GM21381 (cell line): ENCODE results near the gene FAM76A.
"Not testable (repeated sequence)": the region's sequence is repeated elsewhere in the genome, so short reads cannot be mapped to it uniquely, and the experiment has no call there.

Experiments
- ATAC-seq: cut with Tn5 transposase; IDR thresholded peaks from one replicate; pipeline ENCODE4 v1.9.1; 2021; ENCODE audit warnings: mild to moderate bottlenecking, moderate library complexity; ENCODE audit not compliant: unreplicated experiment

Gene FAM76A

DNA sequence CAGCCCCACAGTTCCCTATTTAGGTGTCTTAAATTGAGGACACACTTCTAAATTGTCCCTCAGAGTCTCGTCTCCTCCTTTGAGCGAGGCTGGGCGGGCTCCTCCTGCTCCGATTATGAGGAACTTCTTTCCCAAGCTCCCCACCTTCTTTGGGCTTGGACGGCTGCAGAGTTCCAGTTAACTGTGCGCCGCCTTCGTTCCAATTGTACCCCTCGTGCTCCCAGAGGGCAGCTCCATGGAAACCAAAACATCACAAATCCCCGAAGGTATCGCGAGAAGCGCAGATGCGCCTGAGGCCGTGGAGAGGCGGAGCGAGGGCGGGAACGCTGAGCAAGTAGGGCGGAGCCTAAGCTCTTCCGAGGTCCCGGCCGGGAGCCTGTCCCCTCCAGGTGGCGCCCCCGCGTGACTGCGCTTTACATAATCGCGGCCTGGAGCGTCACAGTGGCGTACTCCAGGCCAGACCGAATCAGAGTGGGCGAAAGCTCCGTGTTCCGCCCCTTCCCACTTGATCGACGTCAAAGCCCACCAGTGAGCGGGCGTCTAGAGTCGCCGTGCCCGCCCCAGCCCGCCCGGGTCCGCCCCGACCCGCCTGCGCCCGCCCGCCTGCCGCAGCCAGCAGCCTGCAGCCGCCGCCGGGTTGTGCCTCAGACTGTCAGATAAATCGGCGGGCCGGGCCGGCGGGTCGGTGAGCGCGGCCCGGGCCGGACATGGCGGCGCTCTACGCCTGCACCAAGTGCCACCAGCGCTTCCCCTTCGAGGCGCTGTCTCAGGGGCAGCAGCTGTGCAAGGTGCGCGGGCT, at the start of gene FAM76A:
TSS of gene FAM76A (plus strand) at position 588 of the 799 bp plus-strand sequence. CDS start at position 708, 120 bp downstream.
- ATAC-seq = peak; percentile 92

DNA sequence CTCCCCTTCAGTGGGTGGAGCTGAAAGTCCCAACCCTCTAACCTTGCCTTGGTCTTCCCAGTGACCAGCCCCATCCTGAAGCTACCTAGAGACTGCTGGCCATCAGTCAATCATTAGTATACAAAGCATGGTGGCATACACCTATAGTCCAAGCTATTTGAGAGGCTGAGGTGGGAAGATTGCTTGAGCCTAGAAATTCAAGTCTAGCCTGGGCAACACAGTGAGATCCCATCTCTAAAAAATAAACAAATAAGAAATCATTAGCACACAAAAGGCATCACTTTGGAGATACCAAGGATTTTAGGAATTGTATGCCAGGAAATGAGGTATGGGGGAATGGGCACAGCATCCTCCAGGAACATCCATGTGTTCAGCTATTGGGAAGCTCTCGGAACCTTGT, 49.4 kb upstream of the FAM76A start:
- no peak for ATAC-seq

DNA sequence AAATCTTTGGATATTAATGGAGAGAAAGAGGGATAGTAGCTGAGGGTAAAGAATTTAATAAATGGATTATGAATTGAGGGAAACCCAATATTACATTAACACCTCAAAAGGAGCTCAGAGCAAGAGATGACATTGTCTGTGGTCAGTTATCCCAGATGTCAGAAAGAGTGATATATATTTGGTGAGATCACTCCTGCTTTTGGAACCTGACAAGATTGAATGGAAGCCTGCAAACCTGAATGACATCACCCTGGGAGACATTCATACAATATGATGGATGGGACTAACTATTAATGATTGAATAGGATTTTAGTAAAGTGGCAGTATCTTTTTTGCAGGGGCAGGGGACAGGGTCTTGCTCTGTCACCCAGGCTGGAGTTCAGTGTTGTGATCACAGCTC, 47.0 kb upstream of the FAM76A start:
- ATAC-seq = no peak

DNA sequence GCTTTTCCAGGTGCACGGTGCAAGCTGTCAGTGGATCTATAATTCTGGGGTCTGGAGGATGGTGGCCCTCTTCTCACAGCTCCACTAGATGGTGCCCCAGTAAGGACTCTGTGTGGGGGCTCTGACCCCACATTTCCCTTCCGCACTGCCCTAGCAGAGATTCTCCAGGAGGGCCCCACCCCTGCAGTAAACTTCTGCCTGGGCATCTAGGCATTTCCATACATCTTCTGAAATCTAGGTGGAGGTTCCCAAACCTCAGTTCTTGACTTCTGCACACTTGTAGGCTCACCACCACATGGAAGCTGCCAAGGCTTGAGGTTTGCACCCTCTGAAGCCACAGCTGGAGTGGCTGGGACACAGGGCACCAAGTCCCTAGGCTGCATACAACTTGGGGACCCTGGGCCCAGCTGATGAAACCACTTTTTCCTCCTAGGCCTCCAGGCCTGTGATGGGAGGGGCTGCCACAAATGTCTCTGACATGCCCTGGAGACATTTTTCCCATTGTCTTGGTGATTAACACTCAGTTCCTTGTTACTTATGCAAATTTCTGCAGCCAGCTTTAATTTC, 45.5 kb upstream of the FAM76A start:
- ATAC-seq = not testable (repeated sequence)

DNA sequence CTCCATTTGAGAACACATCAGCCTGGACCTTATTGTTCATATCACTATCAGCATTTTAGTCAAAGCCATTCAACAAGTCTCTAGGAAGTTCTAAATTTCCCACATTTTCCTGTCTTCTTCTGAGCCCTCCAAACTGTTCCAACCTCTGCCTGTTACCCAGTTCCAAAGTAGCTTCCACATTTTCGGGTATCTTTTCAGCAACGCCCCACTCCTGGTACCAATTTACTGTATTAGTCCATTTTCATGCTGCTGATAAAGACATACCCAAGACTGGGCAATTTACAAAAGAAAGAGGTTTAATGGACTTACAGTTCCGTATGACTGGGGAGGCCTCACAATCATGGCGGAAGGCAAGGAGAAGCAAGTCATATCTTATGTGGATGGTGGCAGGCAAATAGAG, 44.2 kb upstream of the FAM76A start:
- not testable (repeated sequence) for ATAC-seq

DNA sequence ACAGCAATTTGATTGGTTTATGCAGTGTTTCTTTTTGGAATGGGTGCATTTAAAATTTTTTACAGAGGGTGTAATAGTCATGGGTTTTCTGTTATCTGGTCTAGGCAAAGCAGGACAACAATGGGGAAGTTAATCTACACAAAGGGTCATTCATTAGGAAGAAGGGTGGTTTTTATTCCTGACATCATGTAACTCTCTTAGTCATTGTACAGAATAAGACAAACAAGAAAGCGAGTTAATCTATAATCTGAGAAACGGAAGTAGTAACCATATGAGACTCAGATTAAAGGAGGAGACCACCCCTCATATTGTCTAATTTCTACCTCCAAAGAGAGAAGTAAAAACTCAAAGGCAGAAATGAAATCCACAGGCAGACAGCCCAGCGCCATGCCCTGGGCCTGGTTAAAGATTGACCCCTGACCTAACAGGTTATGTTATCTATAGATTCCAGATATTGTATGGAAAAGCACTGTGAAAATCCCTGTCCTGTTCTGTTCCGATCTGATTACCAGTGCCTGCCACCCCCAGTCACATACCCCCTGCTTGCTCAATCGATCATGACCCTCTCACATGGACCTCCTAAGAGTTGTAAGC, 43.3 kb upstream of the FAM76A start:
- ATAC-seq = no peak

DNA sequence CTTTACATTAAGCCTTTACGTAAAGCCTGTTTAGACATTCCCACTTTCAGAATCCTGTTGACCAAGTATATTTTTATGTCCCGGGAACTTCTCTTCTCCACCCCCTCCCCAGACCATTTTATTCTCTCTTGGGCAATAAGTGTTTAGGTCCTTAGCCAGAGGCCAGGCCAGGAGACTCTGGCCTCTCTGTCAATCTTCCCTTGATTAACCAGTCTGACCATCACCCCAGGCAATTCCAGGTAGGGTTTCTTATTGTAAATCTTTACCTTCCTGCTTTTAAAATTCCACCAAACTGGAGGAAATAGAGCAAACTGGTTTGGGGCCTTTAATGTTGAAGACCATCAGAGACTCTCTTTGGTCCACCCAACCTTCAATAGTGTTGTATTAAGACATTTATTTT, 41.6 kb upstream of the FAM76A start:
- ATAC-seq = no peak

DNA sequence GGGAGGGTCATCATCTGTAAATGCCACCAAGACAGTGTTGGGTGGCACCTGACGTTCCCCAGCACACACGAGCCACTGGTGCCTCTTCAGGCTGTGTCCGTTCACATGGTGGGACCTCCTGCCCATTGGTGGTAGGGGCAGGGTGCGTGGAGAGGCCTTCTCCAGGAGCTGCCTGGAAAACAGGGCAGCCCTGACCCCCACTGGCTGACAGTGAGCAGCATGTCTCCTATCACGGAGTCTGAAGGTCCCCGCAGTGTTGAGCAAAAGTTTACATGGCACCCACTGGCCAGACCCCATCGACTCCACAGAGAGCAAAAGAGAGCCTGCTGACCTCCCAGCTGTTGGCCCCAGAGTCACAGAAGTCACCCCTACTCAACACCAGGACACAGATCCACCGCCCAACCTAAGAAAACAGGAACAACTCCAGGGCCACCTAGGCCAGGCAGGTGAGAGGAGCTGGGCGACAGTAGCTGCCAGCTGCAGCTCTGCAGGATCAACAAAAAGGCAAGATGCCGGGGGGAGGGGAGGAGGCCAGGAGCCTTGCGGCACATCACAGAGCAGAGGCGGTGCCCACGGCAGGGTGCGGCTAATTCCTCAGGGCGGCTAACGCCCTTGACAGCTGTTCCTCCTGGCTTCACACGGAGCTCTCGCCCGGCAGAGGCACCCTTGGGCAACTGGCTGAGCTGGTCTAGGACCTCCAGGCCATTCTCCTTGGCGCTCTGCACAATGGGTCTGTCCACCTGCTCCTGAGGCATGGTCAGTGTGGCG, 39.4 kb upstream of the FAM76A start:
- ATAC-seq = no peak

DNA sequence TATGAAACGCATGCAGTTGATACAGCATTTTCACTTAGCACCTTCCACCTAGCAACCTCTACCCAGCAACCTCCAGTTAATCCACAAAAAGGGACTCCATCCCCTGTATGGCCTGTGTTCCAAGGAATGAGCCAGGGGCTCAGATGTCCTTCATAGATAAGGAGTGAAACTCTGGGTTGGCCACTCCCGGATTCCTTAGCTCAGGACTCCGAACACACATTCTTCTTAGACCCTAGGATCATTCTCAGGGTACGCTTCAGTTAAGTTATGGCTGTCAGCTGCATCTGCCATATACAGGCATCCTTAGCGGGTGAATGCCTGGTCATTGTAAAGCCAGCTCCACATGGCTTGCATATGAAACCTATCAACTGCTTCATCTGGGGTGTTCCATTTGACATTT, 37.9 kb upstream of the FAM76A start:
- no peak for ATAC-seq

DNA sequence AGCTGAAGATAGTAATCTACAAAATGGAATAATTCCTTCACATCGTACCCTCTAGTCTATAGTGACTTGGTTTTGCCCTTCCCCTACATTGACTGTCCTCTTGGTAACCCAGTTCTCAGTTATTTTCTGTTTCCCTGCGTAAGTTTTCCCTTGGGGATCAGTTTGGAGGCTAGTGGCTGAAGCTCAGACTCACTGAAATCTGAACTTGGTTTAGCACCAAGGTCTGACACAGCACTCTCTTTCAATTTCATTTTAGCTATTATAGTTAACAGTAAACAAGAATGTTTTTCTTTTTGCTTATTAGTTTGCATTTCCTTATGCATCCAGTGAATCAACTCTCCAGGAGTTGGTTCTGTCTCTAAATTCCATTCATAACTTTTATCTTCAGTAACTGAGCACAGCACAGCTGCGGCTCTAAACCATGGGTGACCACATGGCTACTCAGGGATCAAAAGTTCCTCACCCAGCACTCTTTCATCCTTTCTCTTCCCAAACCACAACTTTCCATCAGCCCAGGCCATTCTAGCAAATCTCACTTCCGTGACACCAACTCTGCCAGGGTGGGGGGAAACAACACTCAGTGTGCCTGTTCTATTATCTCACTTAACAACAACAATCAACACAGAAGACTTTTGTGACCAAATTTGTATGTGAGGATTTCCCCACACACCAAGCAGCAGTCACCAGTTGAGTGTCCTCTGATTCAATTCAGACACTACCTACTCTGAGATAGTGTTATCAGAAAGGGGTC, 36.2 kb upstream of the FAM76A start:
- ATAC-seq = peak; percentile 68

DNA sequence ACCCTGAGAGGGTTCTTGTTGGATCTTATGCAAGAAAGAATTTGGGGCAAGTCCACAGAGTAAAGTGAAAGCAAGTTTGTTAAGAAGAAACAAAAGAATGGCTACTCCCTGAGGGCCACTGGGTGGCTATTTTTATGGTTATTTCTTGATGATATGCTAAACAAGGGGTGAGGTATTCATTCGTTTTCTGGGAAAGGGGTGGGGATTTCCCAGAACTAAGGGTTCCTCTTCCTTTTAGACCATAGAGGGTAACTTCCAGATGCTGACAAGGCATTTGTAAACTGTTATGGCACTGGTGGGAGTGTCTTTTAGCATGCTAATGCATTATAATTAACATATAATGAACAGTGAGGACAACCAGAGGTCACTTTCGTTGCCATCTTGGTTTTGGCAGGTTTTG, 35.6 kb upstream of the FAM76A start:
- ATAC-seq = no peak

DNA sequence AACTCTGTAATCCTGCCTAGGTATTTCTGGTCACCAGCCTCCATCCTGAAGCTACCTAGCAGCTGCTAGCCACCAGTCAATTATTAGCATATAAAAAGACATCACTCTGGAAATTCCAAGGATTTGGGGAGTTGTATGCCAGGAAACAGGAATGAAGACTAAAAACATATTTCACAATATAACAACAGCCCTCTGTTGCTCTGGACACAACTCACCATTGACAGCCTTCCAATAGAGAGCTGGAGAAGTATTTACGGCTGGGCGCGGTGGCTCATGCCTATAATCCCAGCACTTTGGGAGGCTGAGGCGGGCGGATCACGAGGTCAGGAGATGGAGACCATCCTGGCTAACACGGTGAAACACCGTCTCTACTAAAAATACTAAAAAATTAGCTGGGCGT, 28.9 kb upstream of the FAM76A start:
- not testable (repeated sequence) for ATAC-seq

DNA sequence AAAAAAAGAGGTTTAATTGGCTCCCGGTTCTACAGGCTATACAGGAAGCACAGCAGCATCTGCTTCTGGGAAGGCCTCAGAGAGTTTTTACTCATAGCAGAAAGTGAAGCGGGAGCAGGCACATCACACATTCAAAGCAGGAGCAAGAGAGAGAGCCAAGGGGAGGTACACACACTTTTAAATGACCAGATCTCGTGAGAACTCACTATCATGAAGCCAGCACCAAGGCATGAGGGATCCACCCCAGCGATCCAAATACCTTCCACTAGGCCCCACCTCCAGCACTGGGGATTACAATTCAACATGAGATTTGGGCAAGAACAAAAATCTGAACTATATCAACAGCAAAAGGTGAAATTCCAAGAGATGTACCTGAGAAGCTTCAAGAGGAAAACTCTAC, 20.8 kb upstream of the FAM76A start:
- no peak for ATAC-seq

DNA sequence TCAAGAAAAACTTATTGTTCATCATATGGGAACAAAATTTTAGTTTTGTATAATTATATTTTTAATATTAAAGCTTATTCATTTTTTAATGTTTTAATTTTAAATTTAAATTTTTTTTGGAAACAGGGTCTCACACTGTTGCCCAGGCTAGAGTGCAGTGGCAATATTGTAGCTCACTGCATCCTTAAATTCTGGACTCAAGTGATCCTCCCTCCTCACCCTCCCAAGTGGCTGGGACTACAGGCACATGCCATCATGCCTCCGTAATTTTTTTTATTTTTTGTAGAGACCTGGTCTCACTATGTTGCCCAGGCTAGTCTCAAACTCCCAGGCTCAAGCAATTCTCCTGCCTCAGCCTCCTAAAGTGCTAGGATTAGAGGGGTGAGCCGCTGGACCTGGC, 20.2 kb upstream of the FAM76A start:
- ATAC-seq = no peak

DNA sequence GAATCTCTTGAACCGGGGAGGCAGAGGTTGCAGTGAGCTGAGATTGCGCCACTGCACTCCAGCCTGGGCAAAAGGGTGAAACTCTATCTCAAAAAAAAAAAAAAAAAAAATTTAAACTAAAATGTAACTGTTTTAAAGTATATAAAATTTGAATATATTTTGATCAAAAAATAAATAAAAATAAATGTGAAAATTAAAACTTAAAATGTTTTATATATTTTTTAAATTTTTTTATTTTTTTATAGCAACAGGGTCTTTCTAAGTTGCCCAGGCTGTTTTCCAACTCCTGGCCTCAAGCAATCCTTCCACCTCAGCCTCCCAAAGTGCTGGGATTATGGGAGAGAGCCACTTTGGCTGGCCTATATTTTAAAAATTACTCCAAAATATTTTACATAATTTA, 15.2 kb upstream of the FAM76A start:
- ATAC-seq = no peak

DNA sequence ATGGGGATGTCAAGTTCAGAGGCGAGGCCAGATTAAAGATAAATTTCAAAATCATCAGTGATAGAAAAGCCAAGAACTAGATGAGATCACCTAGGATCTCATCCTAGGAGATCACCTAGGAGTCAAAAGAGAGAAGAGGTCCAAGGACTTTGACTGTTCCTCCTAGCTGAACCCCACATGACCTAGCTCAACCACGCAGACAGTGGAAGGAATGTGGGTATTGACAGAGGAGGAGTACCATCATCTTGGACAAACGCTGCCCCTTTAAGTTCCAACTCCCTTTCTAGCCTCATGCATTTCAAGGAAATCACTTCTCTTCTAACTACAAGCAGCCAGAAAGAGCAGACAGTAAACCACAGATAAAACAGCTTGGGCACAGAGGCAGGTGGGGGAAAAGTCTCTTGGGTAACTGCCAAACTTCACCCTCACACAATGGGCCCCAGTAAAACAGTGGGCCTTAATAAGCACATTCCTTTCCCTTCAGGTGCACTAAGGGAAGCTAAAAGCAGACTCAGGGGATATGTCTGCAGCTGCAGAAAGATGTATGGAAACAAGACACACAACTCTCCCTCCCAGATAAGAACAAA, 12.5 kb upstream of the FAM76A start:
- no peak for ATAC-seq

DNA sequence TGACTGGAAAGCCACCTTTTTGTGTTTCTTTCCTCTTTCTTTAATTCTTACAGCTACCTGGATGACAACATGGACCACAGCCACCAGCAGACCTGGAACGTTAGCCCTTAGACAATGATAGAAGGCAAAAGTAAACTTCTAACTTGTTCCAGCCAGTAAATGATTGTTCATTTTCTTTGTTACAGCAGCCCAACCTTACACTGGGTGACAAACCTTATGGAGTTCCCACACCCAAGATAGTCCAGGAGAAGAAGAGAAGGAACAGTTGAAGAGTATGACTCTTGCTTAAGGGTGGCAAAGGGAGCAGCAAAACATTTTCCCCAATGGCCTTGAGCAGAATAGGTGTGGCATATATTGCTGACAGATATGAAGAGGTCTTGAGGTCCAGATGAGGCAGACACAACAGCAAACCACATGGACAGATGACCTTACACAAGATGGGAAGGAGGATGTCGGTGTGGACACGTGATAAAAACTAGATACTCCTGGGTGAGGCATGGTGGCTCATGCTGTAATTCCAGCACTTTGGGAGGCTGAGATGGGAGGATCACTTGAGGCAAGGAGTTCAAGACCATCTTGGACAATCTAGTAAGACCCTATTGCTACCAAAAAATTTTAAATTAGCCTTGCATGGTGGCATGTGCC, 11.8 kb upstream of the FAM76A start:
- no peak for ATAC-seq

DNA sequence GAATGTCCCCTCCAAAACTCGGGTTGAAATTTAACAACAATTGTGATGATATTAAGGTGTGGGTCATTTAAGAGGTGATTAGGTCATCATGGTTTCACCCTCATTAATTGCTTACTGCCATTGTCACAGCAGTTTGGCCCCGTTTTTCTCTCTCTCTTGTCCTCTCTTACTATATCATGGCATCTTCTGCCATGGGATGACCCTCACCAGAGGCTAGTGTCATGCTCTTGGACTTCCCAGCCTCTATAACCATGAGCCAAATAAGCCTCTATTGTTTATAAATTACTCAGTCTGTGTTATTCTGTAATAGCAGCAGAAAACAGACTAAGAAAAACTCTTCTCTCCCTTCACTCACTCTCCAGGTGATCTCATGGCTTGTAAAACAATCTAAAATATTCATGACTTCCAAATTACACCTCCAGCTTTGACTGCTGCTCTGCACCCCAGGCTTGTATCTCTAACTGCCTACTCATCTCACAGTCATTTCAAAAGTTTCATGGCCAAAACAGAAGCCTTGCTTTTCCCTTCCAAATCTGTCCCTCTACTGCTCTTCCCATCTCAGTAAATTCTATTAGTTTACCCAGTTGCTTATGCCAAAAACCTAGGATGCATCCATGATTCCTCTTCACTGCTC, 9.4 kb upstream of the FAM76A start:
- no peak for ATAC-seq
